DMS79 treated with DMSO at 0.1 percent for 48 hours (cell line): ENCODE results near the gene DLK1.

Experiments used
- DNase-seq: peaks from one replicate; lab custom pipeline; 2025; lab: John Stamatoyannopoulos, UW

The DLK1 gene

DNA sequence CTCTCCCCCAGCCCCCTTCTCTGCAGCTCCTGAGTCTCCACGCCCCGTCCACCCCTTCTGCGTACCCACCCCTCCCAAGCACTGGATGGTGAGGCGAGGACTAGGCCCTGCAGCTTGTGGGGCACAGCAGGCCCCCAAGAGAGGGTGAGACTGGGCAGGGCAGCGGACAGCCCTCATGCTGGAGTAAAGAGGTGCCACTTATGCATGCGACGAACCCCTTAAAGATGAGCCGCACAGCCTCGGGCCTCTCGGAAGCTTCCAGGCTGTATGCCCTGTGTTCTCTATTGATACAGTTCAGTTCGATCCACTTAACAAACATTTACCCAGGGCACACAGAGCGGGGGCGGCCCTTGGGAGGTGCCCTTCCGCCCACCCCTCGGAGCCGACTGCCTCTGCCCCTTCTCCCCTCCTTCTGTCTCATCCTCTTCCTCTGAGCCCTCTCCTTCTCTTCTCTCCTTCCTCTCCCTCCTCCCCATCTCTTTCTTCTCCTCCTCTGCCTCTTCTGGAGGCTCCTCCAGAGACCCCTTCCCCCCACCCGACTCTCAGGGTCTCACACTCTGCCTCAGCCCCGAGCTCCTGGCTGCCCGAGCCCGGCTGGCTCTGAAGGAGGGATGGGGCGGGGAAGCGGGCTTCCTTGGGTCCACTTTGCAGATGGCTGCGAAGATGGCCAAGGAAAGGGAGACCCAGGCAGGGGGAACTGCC lies 32.7 kb upstream of the DLK1 start:
- peak; percentile 68 for DNase-seq

- no peak for DNase-seq
Measured at GRCh38 chr14:100694579-100695422, 31.9 kb upstream of the DLK1 start.

DNA sequence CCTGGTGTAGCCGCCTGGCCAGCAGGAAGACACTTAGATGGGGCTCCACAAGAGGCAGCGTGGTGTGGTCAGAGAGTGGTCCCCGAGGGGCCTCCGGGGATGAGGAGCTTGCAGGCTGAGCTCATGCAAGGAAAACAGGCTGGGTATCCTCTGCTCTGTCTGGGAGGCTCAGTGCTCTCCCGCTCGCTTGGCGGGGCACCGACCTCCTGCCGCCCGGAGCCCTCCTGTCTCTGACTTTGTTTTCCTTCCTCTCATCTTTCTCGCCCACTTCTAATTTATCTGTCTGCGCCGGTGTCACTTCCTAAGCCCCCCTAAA lies 31.3 kb upstream of the DLK1 start:
- DNase-seq, result no peak

- DNase-seq, result no peak
Measured at GRCh38 chr14:100696008-100696407, 30.7 kb upstream of the DLK1 start.

- no peak for DNase-seq
Measured at GRCh38 chr14:100696590-100696989, 30.1 kb upstream of the DLK1 start.

DNA sequence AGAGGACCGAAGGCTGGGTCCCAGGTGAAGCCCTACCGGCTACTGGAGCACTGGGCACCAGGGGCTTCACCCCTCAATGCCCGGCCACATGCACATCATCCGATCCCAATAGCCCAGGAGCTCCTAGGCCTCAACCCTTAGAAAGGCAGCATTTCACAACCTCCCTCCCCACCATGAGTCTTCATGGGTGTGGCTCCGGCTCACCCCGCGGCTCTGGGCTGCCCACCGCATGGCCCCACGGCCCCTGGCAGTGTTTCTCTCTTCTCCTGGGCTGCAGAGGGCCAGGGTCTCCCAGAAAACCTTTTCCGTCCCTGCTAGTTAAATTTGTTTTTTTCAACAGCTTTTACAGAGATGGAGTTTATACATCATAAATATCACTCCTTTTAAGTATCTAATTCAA lies 28.6 kb upstream of the DLK1 start:
- no peak for DNase-seq

DNA sequence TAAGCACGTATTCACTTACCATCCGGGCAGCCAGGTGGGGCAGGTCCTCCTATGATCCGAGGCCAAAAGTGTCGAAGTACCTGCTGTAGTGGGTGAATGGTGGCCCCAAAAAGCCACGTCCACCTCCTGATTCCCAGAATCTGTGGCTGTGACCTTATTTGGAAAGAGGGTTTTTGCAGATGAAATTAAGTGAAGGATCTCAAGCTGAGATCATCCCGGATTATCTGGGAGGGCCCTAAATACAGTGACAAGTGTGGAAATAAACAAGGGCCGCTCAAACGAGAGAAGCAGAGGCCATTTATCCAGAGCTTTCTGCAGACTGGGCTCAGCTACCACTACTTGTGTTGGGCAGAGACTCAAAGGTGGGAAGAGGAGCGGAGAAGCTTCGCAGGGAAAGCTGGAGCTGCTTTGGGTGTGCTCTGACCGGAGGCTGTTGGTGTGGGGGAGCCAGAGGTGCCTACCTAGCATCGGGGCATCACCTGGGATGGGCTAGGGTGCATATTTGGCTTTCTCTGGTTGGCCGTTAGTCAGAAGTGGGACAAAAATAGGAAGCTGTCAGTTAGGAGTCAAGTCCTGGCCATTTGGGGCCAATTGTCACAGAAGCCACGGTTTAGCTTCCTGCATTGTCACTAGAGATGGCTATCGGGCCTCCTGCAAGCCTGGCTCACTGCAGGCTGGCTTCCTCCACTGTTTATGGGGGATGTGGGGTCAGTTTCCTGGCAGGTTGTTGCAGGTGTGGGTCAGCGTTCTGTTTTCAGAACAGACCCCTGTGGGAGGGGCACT lies 27.8 kb upstream of the DLK1 start:
- no peak for DNase-seq

GRCh38 chr14:100701314-100701713 lies 25.4 kb upstream of the DLK1 start:
- DNase-seq, result no peak

GRCh38 chr14:100702590-100702989 lies 24.1 kb upstream of the DLK1 start:
- no peak for DNase-seq

- no peak for DNase-seq
Measured at GRCh38 chr14:100703386-100704220, 23.1 kb upstream of the DLK1 start.

DNA sequence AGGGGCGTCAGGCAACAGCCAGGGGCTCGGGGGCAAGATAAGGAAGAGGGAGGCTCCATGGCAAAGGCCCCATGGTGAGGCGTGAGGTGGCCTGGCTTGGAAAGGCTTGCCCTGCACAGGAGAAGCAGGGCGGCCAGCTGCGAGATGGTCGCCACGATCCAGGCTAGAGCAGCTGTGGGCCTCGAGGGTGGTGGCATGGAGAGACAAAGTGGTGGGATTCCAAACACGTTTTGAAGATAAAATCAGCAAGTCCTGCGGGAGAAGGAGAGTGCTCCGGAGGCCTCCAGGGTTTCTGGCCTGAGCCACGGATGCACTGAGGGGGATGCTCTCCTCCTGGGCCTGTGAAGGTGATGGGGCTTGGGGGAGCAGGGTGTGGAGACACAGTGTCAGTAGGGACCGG lies 20.5 kb upstream of the DLK1 start:
- no peak for DNase-seq

GRCh38 chr14:100706860-100707259 lies 19.8 kb upstream of the DLK1 start:
- no peak for DNase-seq

DNA sequence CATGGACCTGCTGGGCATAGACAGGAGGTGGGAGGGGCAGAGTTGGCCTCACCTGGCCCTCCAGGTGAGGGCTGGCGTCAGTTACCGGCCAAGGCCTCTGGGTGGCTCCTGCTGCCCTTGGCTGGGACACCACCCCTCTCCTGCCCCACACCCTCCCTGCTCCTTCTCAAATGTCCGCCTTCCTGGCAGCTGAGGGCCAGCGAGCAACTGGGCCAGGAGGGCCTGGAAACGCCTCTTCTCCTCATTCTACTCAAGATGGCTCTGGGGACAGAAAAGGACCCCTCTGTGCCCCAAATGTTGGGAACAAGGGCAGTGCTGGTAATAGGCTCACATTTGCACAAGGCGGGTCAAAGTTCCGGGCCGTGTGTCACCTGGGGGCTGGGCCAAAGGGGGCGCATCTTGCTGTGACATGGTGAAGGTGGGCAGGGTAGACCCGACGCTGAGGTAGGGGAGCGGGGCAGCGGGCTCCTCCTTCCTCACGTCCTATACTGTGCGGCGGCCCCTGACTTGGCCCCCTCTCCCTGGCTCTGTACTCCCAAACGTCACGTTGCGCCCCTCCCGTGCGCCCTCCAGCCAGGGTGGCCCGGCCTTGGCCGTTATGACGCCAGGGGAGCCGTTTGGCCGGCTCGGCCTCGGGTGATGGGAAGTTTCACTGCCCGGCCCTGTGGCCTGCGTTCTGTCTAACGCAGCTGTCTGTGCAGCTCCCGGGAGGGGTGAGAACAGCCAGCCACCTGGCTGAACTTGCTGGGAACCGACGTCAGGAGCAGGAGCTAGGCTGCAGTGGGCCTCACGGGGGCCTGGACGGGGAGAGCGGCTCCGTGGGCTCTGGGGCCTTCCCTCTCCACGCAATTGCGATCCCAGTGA lies 18.0 kb upstream of the DLK1 start:
- peak; percentile 31 for DNase-seq

DNA sequence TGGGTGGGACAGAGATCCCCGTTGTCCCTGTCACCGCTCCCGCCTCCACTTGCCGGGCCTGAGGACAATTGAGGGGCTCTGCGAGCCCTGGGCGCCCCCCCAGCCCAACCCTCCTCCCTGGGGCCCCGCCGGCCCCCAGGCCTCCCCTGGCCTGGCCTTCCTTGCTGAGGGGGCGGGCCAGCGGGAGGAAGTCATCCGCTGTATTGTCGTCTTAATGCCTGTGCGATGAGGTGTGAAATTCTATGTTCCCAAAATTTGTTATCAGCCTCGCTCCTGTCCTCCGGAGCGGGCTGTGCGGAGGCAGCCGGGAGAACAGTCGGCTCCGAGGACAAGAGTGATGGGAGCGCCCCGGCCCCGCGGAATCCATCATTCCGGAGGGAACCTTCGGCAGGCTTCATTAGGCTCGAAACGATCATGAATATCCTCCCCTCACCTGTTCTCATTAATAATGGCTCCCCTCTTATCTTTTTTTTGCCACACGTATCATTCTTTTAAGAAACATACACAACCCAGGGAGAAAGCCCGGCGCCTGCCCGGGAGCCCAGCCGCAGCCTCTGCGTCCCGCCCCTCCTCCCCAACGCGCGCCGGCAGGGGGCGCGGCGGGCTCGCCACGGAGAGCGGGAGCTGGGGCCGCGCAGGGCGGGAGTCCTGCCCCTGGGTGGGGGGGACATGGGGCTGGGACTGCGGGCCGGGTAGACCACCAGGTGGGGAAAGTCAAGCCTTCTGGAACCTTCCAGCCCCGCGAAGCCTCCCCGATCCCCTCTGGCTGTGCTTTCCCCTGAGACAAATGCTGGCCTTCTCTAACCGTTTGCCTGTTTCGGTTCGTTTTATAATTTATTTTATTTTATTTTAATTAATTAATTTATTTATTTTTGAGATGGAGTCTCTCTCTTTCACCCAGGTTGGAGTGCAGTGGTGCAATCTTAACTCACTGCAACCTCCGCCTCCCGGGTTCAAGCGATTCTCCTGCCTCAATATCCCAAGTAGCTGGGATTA lies 17.1 kb upstream of the DLK1 start:
- no peak for DNase-seq

DNA sequence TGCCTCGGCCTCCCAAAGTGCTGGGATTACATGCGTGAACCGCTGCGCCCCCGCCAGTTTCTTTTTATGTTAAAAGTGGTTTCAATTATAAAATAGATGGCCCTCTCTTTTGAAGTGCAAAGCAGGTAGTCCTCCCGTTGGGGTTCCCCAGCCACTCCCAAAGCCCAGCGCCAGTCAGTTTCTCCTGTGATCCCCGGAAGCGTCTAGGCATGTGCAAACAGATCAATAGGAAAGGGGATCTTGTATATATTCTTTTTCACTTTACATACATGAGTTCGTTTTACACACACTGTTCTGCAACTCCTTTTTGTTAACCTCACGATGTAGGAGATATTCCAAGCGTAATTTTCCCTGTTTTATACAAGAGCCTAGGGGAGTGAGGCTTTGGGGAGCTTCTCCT lies 16.3 kb upstream of the DLK1 start:
- DNase-seq, result no peak

GRCh38 chr14:100710826-100711462 lies 15.7 kb upstream of the DLK1 start:
- no peak for DNase-seq

DNA sequence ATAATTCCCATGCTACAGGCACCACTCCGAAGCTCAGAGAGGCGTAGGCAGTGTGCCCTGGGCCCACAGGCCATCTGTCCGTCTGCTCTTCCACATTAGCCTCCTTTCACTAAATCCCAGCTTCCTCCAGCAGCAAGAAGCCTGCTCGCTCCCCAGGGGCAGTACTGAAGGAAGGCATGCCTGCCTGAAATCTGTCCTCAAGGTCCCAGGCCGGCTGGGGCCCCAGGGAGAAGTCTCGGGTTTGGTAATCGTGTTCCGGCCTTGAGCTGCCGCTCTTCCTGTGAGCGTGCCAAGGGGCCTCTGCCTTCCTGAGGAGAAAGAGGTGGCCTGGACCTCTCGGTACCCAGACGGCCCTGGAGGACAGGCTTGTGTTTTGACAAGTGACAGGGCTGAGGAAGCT lies 15.2 kb upstream of the DLK1 start:
- no peak for DNase-seq

DNA sequence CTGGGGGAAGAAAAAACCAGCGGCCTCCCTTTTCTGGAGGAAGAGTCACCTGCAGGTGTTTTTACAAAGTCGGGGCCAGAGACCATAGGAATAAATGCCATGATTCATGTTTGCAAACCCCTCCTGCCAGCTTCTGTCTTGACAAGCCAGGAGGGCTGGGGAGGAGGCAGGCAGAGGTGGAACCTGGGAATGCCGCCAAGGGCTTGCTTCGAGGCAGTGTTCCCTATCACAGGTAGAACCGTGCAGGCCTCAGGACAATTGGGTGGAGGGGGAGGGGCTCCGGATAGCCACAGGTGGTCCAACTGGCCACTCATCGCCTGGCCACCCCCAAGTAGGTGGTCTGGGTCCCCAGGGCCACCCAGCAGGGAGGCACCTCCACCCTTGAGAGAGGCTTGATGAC lies 14.2 kb upstream of the DLK1 start:
- peak; percentile 25 for DNase-seq

GRCh38 chr14:100713705-100714104 lies 13.0 kb upstream of the DLK1 start:
- no peak for DNase-seq
